ENCODE results near the gene EXOC3L4.

EXOC3L4 gene

DNA sequence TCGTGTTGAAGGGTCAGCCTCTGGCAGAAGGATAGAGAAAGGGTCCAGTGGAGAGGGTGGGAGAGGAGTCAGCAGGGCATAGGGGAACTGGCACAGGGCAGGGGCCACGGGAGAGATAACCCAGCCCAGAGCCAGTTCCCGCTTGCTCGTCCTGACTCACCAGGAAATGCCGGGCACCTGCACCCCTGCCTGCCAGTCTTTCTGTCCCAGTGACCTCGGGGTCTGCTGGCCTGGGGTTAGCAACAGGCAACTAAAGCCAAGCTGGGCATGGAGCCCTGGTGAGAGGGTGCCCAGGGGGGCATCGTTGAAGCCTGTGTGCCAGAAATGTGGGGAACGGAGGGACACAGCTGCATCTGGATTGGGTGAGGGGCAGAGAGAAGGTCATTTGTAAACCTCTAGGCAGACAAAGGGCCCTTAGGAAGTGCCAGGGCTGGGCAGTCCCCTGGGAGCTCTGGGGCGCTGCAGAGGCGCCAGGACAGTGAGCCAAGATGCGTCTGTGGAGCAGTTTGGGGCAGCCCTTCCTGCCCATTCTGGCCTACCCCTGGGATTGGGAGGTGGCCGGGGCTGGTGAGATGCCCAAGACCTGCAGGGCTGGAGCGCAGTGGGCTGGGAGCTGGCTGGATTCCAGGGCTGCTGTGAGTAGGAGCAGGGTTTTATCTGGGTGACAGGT, 34.2 kb downstream of the EXOC3L4 start:
- Histone ChIP-seq H3K4me1 (ENCODE audit: low read length) (no peaks in the 10 kb centered on the region), H3K36me3 (replicated peaks; ENCODE audit: low read depth, low read length) (no peaks in the 10 kb centered on the region), H3K9ac (ENCODE audit: low read length) (no peak overlapping the region), H3K4me3 (ENCODE audit: low read length) (no peak overlapping the region), H3K9me3 (ENCODE audit: insufficient read depth, low read length) (no peaks in the 10 kb centered on the region), H3K27ac (ENCODE audit: low read length) (no peak overlapping the region), H2AFZ (ENCODE audit: low read depth, low read length) (no peak overlapping the region), H3K79me2 (ENCODE audit: low read length) (no peaks in the 10 kb centered on the region), H4K20me1 (ENCODE audit: insufficient read depth, low read length) (no peaks in the 10 kb centered on the region), H3K27me3 (ENCODE audit: low read depth, low read length) (no peaks in the 10 kb centered on the region), H3K4me2 (ENCODE audit: low read length) (no peak overlapping the region)
- TF ChIP-seq, protein P1, sequence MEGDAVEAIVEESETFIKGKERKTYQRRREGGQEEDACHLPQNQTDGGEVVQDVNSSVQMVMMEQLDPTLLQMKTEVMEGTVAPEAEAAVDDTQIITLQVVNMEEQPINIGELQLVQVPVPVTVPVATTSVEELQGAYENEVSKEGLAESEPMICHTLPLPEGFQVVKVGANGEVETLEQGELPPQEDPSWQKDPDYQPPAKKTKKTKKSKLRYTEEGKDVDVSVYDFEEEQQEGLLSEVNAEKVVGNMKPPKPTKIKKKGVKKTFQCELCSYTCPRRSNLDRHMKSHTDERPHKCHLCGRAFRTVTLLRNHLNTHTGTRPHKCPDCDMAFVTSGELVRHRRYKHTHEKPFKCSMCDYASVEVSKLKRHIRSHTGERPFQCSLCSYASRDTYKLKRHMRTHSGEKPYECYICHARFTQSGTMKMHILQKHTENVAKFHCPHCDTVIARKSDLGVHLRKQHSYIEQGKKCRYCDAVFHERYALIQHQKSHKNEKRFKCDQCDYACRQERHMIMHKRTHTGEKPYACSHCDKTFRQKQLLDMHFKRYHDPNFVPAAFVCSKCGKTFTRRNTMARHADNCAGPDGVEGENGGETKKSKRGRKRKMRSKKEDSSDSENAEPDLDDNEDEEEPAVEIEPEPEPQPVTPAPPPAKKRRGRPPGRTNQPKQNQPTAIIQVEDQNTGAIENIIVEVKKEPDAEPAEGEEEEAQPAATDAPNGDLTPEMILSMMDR (IDR thresholded peaks at IDR 0.05; ENCODE audit: low read depth, low read length), result no peak
- TF ChIP-seq EZH2phosphoT487 (IDR thresholded peaks at IDR 0.05; ENCODE audit: low read depth), result no peak

GRCh38 chr14:103129301-103130016, 34.9 kb downstream of the EXOC3L4 start:
- Histone ChIP-seq H3K4me1 (ENCODE audit: low read length) (no peaks in the 10 kb centered on the region), H3K9me3 (ENCODE audit: insufficient read depth, low read length) (no peaks in the 10 kb centered on the region), H2AFZ (ENCODE audit: low read depth, low read length) (no peak overlapping the region), H3K27ac (ENCODE audit: low read length) (no peak overlapping the region), H3K36me3 (replicated peaks; ENCODE audit: low read depth, low read length) (no peaks in the 10 kb centered on the region), H4K20me1 (ENCODE audit: insufficient read depth, low read length) (no peaks in the 10 kb centered on the region), H3K79me2 (ENCODE audit: low read length) (no peaks in the 10 kb centered on the region), H3K9ac (ENCODE audit: low read length) (no peak overlapping the region), H3K4me2 (ENCODE audit: low read length) (no peak overlapping the region), H3K4me3 (ENCODE audit: low read length) (no peak overlapping the region), H3K27me3 (ENCODE audit: low read depth, low read length) (no peaks in the 10 kb centered on the region)
- TF ChIP-seq, protein P1 (IDR thresholded peaks at IDR 0.05; ENCODE audit: low read depth, low read length), result no peak
- no peak for TF ChIP-seq EZH2phosphoT487 (IDR thresholded peaks at IDR 0.05; ENCODE audit: low read depth)

DNA sequence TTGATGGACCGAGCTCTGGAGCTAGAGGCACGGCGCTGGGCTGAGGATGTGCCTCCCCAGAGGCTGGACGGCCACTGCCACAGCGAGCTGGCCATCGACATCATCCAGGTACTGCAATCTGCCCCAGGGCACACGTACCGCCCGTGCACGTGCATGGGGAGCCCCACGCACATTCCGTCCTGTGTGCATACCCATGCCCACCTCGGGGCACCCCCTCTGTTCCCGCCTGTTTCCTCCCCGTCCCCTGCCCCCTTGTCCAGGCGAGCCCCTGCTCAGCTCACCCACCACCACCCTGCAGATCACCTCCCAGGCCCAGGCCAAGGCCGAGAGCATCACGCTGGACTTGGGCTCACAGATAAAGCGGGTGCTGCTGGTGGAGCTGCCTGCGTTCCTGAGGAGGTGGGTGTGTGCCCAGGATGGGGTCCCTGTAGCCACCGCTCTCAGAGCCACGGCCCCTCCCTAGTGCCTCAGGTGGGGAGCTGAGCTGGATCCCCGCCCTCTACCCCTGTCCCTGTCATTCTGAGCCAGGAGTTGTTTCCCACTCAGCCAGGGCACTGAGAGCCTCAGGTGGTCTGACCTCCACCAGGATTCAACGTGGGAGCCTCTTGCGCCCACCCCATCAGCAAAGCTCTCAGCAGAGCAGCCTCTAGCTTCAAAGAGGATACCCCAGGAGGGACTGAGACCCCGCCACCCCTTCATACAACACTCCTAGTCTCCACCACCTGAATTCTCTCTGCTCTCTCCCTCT, 35.7 kb downstream of the EXOC3L4 start:
- Histone ChIP-seq H3K9ac (ENCODE audit: low read length) (no peak overlapping the region), H2AFZ (ENCODE audit: low read depth, low read length) (no peak overlapping the region), H3K9me3 (ENCODE audit: insufficient read depth, low read length) (no peaks in the 10 kb centered on the region), H3K4me3 (ENCODE audit: low read length) (no peak overlapping the region), H3K27me3 (ENCODE audit: low read depth, low read length) (no peaks in the 10 kb centered on the region), H4K20me1 (ENCODE audit: insufficient read depth, low read length) (no peaks in the 10 kb centered on the region), H3K4me2 (ENCODE audit: low read length) (no peak overlapping the region), H3K36me3 (replicated peaks; ENCODE audit: low read depth, low read length) (no peaks in the 10 kb centered on the region), H3K27ac (ENCODE audit: low read length) (no peak overlapping the region), H3K79me2 (ENCODE audit: low read length) (no peaks in the 10 kb centered on the region), H3K4me1 (ENCODE audit: low read length) (no peaks in the 10 kb centered on the region)
- TF ChIP-seq, protein P1 (IDR thresholded peaks at IDR 0.05; ENCODE audit: low read depth, low read length), result no peak
- TF ChIP-seq EZH2phosphoT487 (IDR thresholded peaks at IDR 0.05; ENCODE audit: low read depth), result no peak

GRCh38 chr14:103130965-103131364, 36.4 kb downstream of the EXOC3L4 start:
- no peaks in the 10 kb centered on the region for H3K79me2 ChIP-seq (ENCODE audit: low read length)
- H3K4me1 ChIP-seq (ENCODE audit: low read length), result no peaks in the 10 kb centered on the region
- no peaks in the 10 kb centered on the region for H3K27me3 ChIP-seq (ENCODE audit: low read depth, low read length)
- H3K27ac ChIP-seq (ENCODE audit: low read length), result no peak overlapping the region
- H2AFZ ChIP-seq (ENCODE audit: low read depth, low read length), result no peak overlapping the region
- TF ChIP-seq EZH2phosphoT487 (IDR thresholded peaks at IDR 0.05; ENCODE audit: low read depth), result no peak
- TF ChIP-seq, protein P1 (IDR thresholded peaks at IDR 0.05; ENCODE audit: low read depth, low read length), result no peak
- no peaks in the 10 kb centered on the region for H3K36me3 ChIP-seq (replicated peaks; ENCODE audit: low read depth, low read length)
- H3K4me2 ChIP-seq (ENCODE audit: low read length), result no peak overlapping the region
- H3K9me3 ChIP-seq (ENCODE audit: insufficient read depth, low read length), result no peaks in the 10 kb centered on the region
- no peak overlapping the region for H3K9ac ChIP-seq (ENCODE audit: low read length)
- H3K4me3 ChIP-seq (ENCODE audit: low read length), result no peak overlapping the region
- no peaks in the 10 kb centered on the region for H4K20me1 ChIP-seq (ENCODE audit: insufficient read depth, low read length)

Data from OCI-LY3 (cell line).